NT2/D1 (cell line): Measurements from ENCODE around the gene ZBTB32.
"Not testable (repeated sequence)": the region's sequence is repeated elsewhere in the genome, so short reads cannot be mapped to it uniquely, and the experiment has no call there.

Experiments used
- DNase-seq: peaks from one replicate; pipeline ENCODE4 v3.0.0-alpha.2; 2011; ENCODE audit warnings: low read depth, low spot score
- H3K27me3 ChIP-seq: 2 replicates; pipeline ENCODE4 v1.6.0; 2011; ENCODE audit warnings: mild to moderate bottlenecking; ENCODE audit not compliant: insufficient read length, insufficient read depth
- H3K36me3 ChIP-seq: 2 replicates; pipeline ENCODE4 v1.6.1; 2011; ENCODE audit warnings: mild to moderate bottlenecking, low read length, mixed read lengths; ENCODE audit not compliant: insufficient read depth, insufficient read length
- H3K4me1 ChIP-seq: 2 replicates; pipeline ENCODE4 v1.5.1; 2011; ENCODE audit not compliant: insufficient read depth, insufficient read length
- H3K4me3 ChIP-seq: 2 replicates; pipeline ENCODE4 v1.5.1; 2011; ENCODE audit warnings: low read depth; ENCODE audit not compliant: insufficient read length
- H3K9ac ChIP-seq: 2 replicates; pipeline ENCODE4 v1.6.0; 2011; ENCODE audit warnings: low read depth; ENCODE audit not compliant: insufficient read length
- H3K9me3 ChIP-seq: 2 replicates; pipeline ENCODE4 v1.5.1; 2011; ENCODE audit warnings: mild to moderate bottlenecking, low read length; ENCODE audit not compliant: insufficient read depth
- SUZ12 ChIP-seq: IDR thresholded peaks from 2 replicates; pipeline ENCODE4 v1.6.1; 2011; ENCODE audit not compliant: insufficient read length, insufficient read depth; ENCODE audit errors: extremely low read depth
- YY1 ChIP-seq: IDR thresholded peaks from 2 replicates; pipeline ENCODE4 v1.6.1; 2011; ENCODE audit not compliant: insufficient read length, insufficient read depth
- ZNF274 ChIP-seq: IDR thresholded peaks from 2 replicates; pipeline ENCODE4 v1.6.1; 2011; ENCODE audit warnings: mild to moderate bottlenecking, low read depth, low read length

The ZBTB32 gene

GRCh38 chr19:35704218-35704617, at the start of gene ZBTB32:
ZBTB32 (plus strand) TSS chr19:35704558; CDS start chr19:35714627, 10,069 bp downstream.
- no peak within 1 kb of the TSS for H3K9ac ChIP-seq
- no peak for TF ChIP-seq SUZ12
- no peak for TF ChIP-seq ZNF274
- TF ChIP-seq YY1: no peak
- DNase-seq: no peak
- no peak within 1 kb of the TSS for H3K4me3 ChIP-seq
- peaks cover 2% of the 10 kb centered on the region for H3K4me1 ChIP-seq
- H3K9me3 ChIP-seq: no peaks in the 10 kb centered on the region; the same call in 1 of the 2 replicates
- no peaks in the 10 kb centered on the region for H3K27me3 ChIP-seq
- no peaks in the 10 kb centered on the region for H3K36me3 ChIP-seq

DNA sequence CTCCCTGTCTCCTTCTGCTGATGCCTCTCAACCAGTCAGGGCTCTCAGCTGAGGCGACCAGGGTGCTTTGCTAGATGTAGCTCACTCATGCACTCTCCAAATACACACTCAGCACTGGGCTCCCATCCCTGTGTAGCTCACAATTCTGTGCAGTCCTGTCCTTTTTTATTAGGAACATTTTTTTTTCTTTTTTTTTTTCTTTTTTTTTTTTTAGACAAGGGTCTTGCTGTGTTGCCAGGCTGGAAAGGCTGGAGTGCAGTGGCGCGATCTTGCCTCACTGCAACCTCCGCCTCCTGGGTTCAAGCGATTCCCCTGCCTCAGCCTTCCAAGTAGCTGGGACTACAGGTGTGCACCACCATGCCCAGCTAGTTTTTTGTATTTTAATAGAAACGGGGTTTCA, 49.5 kb upstream of the ZBTB32 start:
- not testable (repeated sequence) for H3K9me3 ChIP-seq, H3K4me3 ChIP-seq, H3K4me1 ChIP-seq, DNase-seq, H3K27me3 ChIP-seq, H3K9ac ChIP-seq
- peaks cover 56% of the 10 kb centered on the region for H3K36me3 ChIP-seq

GRCh38 chr19:35655600-35655999, 48.8 kb upstream of the ZBTB32 start:
- H3K36me3 ChIP-seq: peaks cover 58% of the 10 kb centered on the region
- no peak for TF ChIP-seq ZNF274
- TF ChIP-seq SUZ12: no peak
- no peak for TF ChIP-seq YY1
- H3K9ac ChIP-seq: no peak overlapping the region
- no peaks in the 10 kb centered on the region for H3K27me3 ChIP-seq
- no peaks in the 10 kb centered on the region for H3K9me3 ChIP-seq
- H3K4me1 ChIP-seq: no peaks in the 10 kb centered on the region
- DNase-seq: no peak
- H3K4me3 ChIP-seq: no peak overlapping the region

- Histone ChIP-seq H3K27me3 (no peaks in the 10 kb centered on the region), H3K36me3 (peaks cover 54% of the 10 kb centered on the region), H3K4me3 (no peak overlapping the region), H3K9me3 (no peaks in the 10 kb centered on the region), H3K9ac (no peak overlapping the region), H3K4me1 (no peaks in the 10 kb centered on the region)
- TF ChIP-seq ZNF274 (no peak), SUZ12 (no peak), YY1 (no peak)
- DNase-seq: no peak
Measured at GRCh38 chr19:35656700-35657099, 47.7 kb upstream of the ZBTB32 start.

- Histone ChIP-seq H3K9ac (no peak overlapping the region), H3K4me1 (no peaks in the 10 kb centered on the region), H3K36me3 (peaks cover 49% of the 10 kb centered on the region), H3K4me3 (no peak overlapping the region), H3K9me3 (no peaks in the 10 kb centered on the region), H3K27me3 (no peaks in the 10 kb centered on the region)
- TF ChIP-seq YY1 (no peak), SUZ12 (no peak), ZNF274 (no peak)
- DNase-seq: no peak
Measured at GRCh38 chr19:35657904-35658700, 46.3 kb upstream of the ZBTB32 start.

GRCh38 chr19:35661995-35662340, 42.4 kb upstream of the ZBTB32 start:
- Histone ChIP-seq H3K9me3 (no peaks in the 10 kb centered on the region), H3K27me3 (no peaks in the 10 kb centered on the region), H3K36me3 (peaks cover 28% of the 10 kb centered on the region), H3K9ac (no peak overlapping the region), H3K4me1 (no peaks in the 10 kb centered on the region), H3K4me3 (no peak overlapping the region)
- DNase-seq: no peak
- TF ChIP-seq YY1 (no peak), SUZ12 (no peak), ZNF274 (no peak)

DNA sequence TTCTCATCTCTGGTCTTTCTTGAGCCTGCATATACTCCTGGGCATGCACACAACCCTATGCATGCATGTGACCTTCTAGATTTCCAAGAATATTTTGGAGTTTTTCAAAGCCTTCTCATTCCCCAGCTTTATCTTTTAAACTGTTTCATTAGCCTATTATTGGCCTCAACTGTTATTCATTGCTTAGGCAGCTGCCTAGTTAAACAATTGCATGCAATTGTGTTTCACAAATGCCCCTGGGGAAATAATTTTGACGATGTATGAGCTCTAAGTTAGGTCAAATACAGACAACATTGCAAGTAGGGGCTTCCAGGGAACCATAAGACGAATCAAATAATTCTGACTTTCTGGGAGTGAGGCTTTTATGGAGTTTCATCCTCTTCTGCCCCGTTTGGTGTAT, 40.4 kb upstream of the ZBTB32 start:
- Histone ChIP-seq H3K27me3 (no peaks in the 10 kb centered on the region), H3K36me3 (peaks cover 11% of the 10 kb centered on the region), H3K9me3 (no peaks in the 10 kb centered on the region), H3K4me3 (no peak overlapping the region), H3K9ac (no peak overlapping the region), H3K4me1 (no peaks in the 10 kb centered on the region)
- DNase-seq: no peak
- TF ChIP-seq SUZ12 (no peak), YY1 (no peak), ZNF274 (no peak)

DNA sequence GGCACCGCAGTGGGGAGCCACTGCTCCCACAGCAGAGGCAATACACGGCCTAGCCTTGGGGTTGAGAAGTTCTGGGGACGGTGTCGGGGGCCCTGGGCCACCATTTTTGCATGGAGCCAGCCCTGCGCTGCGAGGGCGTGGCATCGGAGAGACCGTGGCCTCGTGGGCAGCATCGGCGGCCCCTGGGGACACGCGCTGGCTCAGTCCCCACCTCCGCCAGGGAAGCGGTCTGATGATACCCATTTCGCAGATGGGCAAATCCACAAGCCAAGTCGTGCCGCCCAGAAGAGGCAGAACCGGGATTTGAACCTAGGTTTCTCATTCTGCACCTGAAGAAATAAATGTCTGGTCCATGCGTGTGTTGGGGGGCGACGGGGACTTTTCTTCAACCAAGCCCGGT, 39.2 kb upstream of the ZBTB32 start:
- Histone ChIP-seq H3K36me3 (peaks cover 7% of the 10 kb centered on the region), H3K9me3 (no peaks in the 10 kb centered on the region), H3K27me3 (no peaks in the 10 kb centered on the region), H3K4me1 (no peaks in the 10 kb centered on the region), H3K9ac (no peak overlapping the region), H3K4me3 (no peak overlapping the region)
- no peak for TF ChIP-seq SUZ12
- no peak for TF ChIP-seq ZNF274
- no peak for TF ChIP-seq YY1
- no peak for DNase-seq
